Activated T-helper 2 cell treated with anti-CD3 and anti-CD28 coated beads, Interferon-gamma antibody, Interleukin-2, Interleukin-4, amounts not matched to agents 10 μg/mL and 5 μg/mL and 100 μg/mL, durations not matched to agents 14 hours and 24 hours and 36 hours (primary cell): ENCODE results near the gene MEGF11. TPM values are rescaled to one million over a fixed set of nuclear protein-coding genes. Genes with fewer than 3 reads are reported as not detected.

ENCODE experiments used
- DNase-seq: peaks from one replicate; pipeline ENCODE4 v3.0.0; 2021; ENCODE audit warnings: low spot score
- H3K27ac Mint-ChIP-seq: one replicate; pipeline ENCODE4 v1.8.0; 2021; ENCODE audit warnings: mixed read lengths
- H3K27me3 Mint-ChIP-seq: one replicate; pipeline ENCODE4 v1.8.0; 2021; ENCODE audit warnings: low read depth, mixed read lengths
- H3K36me3 Mint-ChIP-seq: one replicate; pipeline ENCODE4 v1.8.0; 2021; ENCODE audit warnings: low read depth, mixed read lengths
- H3K4me1 Mint-ChIP-seq: one replicate; pipeline ENCODE4 v1.8.0; 2021; ENCODE audit warnings: low read depth, mixed read lengths
- H3K4me3 Mint-ChIP-seq: one replicate; pipeline ENCODE4 v1.8.0; 2021; ENCODE audit warnings: low read depth, mild to moderate bottlenecking, moderate library complexity, mixed read lengths
- H3K9me3 Mint-ChIP-seq: one replicate; pipeline ENCODE4 v1.8.0; 2021; ENCODE audit warnings: mixed read lengths
- intact Hi-C: fragments of 100-400 bp; cut with micrococcal nuclease; formaldehyde crosslinking; loops from one replicate; pipeline ENCODE4 v1.15.1; 2023
- total RNA-seq: library from RNA; stranded (reverse); gene quantifications from 2 replicates; pipeline ENCODE4 v1.2.3, GENCODE V29; 2022

The MEGF11 gene
- total RNA-seq, 1 donor from 2014 or later: not detected

GRCh38 chr15:66025972-66026371 lies 227.6 kb downstream of the MEGF11 start:
- intact Hi-C loops: no loop called here
- Mint-ChIP-seq H3K27ac (no peak overlapping the region), H3K4me1 (no peaks in the 10 kb centered on the region), H3K9me3 (no peaks in the 10 kb centered on the region), H3K4me3 (no peak overlapping the region), H3K27me3 (peaks cover 17% of the 10 kb centered on the region), H3K36me3 (no peaks in the 10 kb centered on the region)
- DNase-seq: no peak

GRCh38 chr15:66025015-66025452 lies 228.5 kb downstream of the MEGF11 start:
- no peaks in the 10 kb centered on the region for H3K36me3 Mint-ChIP-seq
- H3K4me3 Mint-ChIP-seq: no peak overlapping the region
- no peak for DNase-seq
- intact Hi-C loops: no loop called here
- no peak overlapping the region for H3K27ac Mint-ChIP-seq
- H3K27me3 Mint-ChIP-seq: peaks cover 16% of the 10 kb centered on the region
- no peaks in the 10 kb centered on the region for H3K9me3 Mint-ChIP-seq
- no peaks in the 10 kb centered on the region for H3K4me1 Mint-ChIP-seq

GRCh38 chr15:66024116-66024515 lies 229.4 kb downstream of the MEGF11 start:
- no peak overlapping the region for H3K27ac Mint-ChIP-seq
- no peak for DNase-seq
- no peak overlapping the region for H3K4me3 Mint-ChIP-seq
- H3K27me3 Mint-ChIP-seq: peaks cover 12% of the 10 kb centered on the region
- no peaks in the 10 kb centered on the region for H3K9me3 Mint-ChIP-seq
- no peaks in the 10 kb centered on the region for H3K36me3 Mint-ChIP-seq
- intact Hi-C loops: no loop called here
- no peaks in the 10 kb centered on the region for H3K4me1 Mint-ChIP-seq

GRCh38 chr15:66023311-66023972 lies 230.1 kb downstream of the MEGF11 start:
- Mint-ChIP-seq H3K27me3 (peaks cover 10% of the 10 kb centered on the region), H3K9me3 (no peaks in the 10 kb centered on the region), H3K27ac (no peak overlapping the region), H3K4me3 (no peak overlapping the region), H3K36me3 (no peaks in the 10 kb centered on the region), H3K4me1 (no peaks in the 10 kb centered on the region)
- intact Hi-C loops: no loop called here
- no peak for DNase-seq

- Mint-ChIP-seq H3K4me3 (no peak overlapping the region), H3K36me3 (no peaks in the 10 kb centered on the region), H3K4me1 (no peaks in the 10 kb centered on the region), H3K9me3 (no peaks in the 10 kb centered on the region), H3K27me3 (peaks cover 10% of the 10 kb centered on the region), H3K27ac (no peak overlapping the region)
- intact Hi-C loops: no loop called here
- DNase-seq: no peak
These were observed 231.4 kb downstream of the MEGF11 start for GRCh38 chr15:66022163-66022525.

- DNase-seq: no peak
- Mint-ChIP-seq H3K36me3 (no peaks in the 10 kb centered on the region), H3K4me1 (no peaks in the 10 kb centered on the region), H3K27ac (no peak overlapping the region), H3K27me3 (peaks cover 10% of the 10 kb centered on the region), H3K4me3 (no peak overlapping the region), H3K9me3 (no peaks in the 10 kb centered on the region)
- intact Hi-C loops: no loop called here
These were observed 231.9 kb downstream of the MEGF11 start for GRCh38 chr15:66021496-66022162.

GRCh38 chr15:66019826-66020398 lies 233.6 kb downstream of the MEGF11 start:
- H3K27ac Mint-ChIP-seq: no peak overlapping the region
- no peak for DNase-seq
- peaks cover 10% of the 10 kb centered on the region for H3K27me3 Mint-ChIP-seq
- H3K36me3 Mint-ChIP-seq: no peaks in the 10 kb centered on the region
- H3K4me3 Mint-ChIP-seq: no peak overlapping the region
- intact Hi-C loops: no loop called here
- H3K9me3 Mint-ChIP-seq: no peaks in the 10 kb centered on the region
- no peaks in the 10 kb centered on the region for H3K4me1 Mint-ChIP-seq

GRCh38 chr15:66019368-66019767 lies 234.2 kb downstream of the MEGF11 start:
- Mint-ChIP-seq H3K27me3 (peaks cover 5% of the 10 kb centered on the region), H3K4me1 (no peaks in the 10 kb centered on the region), H3K36me3 (no peaks in the 10 kb centered on the region), H3K9me3 (no peaks in the 10 kb centered on the region), H3K4me3 (no peak overlapping the region), H3K27ac (no peak overlapping the region)
- intact Hi-C loops: no loop called here
- no peak for DNase-seq

- Mint-ChIP-seq H3K4me1 (no peaks in the 10 kb centered on the region), H3K27ac (no peak overlapping the region), H3K4me3 (no peak overlapping the region), H3K36me3 (no peaks in the 10 kb centered on the region), H3K27me3 (peaks cover 10% of the 10 kb centered on the region), H3K9me3 (no peaks in the 10 kb centered on the region)
- no peak for DNase-seq
- intact Hi-C loops: no loop called here
These were observed 235.1 kb downstream of the MEGF11 start for GRCh38 chr15:66018488-66018797.

- intact Hi-C loops: no loop called here
- DNase-seq: no peak
- Mint-ChIP-seq H3K27ac (no peak overlapping the region), H3K4me1 (no peaks in the 10 kb centered on the region), H3K27me3 (peaks cover 10% of the 10 kb centered on the region), H3K36me3 (no peaks in the 10 kb centered on the region), H3K4me3 (no peak overlapping the region), H3K9me3 (no peaks in the 10 kb centered on the region)
These were observed 235.6 kb downstream of the MEGF11 start for GRCh38 chr15:66017792-66018487.

- H3K9me3 Mint-ChIP-seq: no peaks in the 10 kb centered on the region
- H3K27me3 Mint-ChIP-seq: peaks cover 10% of the 10 kb centered on the region
- intact Hi-C loops: no loop called here
- H3K4me3 Mint-ChIP-seq: no peak overlapping the region
- H3K27ac Mint-ChIP-seq: no peak overlapping the region
- no peak for DNase-seq
- no peaks in the 10 kb centered on the region for H3K36me3 Mint-ChIP-seq
- H3K4me1 Mint-ChIP-seq: no peaks in the 10 kb centered on the region
These were observed 236.6 kb downstream of the MEGF11 start for GRCh38 chr15:66017000-66017399.

GRCh38 chr15:66016199-66016598 lies 237.4 kb downstream of the MEGF11 start:
- Mint-ChIP-seq H3K4me3 (no peak overlapping the region), H3K27me3 (peaks cover 10% of the 10 kb centered on the region), H3K4me1 (no peaks in the 10 kb centered on the region), H3K9me3 (no peaks in the 10 kb centered on the region), H3K27ac (no peak overlapping the region), H3K36me3 (no peaks in the 10 kb centered on the region)
- intact Hi-C loops: no loop called here
- DNase-seq: no peak

GRCh38 chr15:66014635-66015182 lies 238.8 kb downstream of the MEGF11 start:
- Mint-ChIP-seq H3K4me3 (no peak overlapping the region), H3K27me3 (peaks cover 10% of the 10 kb centered on the region), H3K4me1 (no peaks in the 10 kb centered on the region), H3K27ac (no peak overlapping the region), H3K9me3 (no peaks in the 10 kb centered on the region), H3K36me3 (no peaks in the 10 kb centered on the region)
- no peak for DNase-seq
- intact Hi-C loops: no loop called here
